ENCODE measurements around the gene NUDT22. TPM values are rescaled to one million over a fixed set of nuclear protein-coding genes. Genes with fewer than 3 reads are reported as not detected.

Gene NUDT22
- total RNA-seq, 1 donor from 2014 or later, result 158 TPM

- Histone ChIP-seq H3K4me3 (no peak overlapping the region), H3K36me3 (peaks cover 0 to 3% of the 10 kb centered on the region in 2 donors), H3K9me3 (no peaks in the 10 kb centered on the region), H3K27ac (peak overlapping the region; percentile 66 to 92), H3K4me1 (peaks cover 5 to 27% of the 10 kb centered on the region in 2 donors), H3K27me3 (no peaks in the 10 kb centered on the region)
- DNase-seq (ENCODE audit: low spot score in 2 of 2), result no peak
- TF ChIP-seq CTCF (IDR thresholded peaks at IDR 0.05), result no peak
- intact Hi-C loops (cut with DNase I), result loop anchor here (2.0 kb wide), 1 partner anchor 40 kb away; the partner anchor contains the start of genes NUDT22 and TRPT1
Measured at GRCh38 chr11:64186492-64187165, 39.4 kb upstream of the NUDT22 start.

GRCh38 chr11:64192434-64192833 lies 33.6 kb upstream of the NUDT22 start:
- no peak overlapping the region for H3K4me3 ChIP-seq
- intact Hi-C loops (cut with DNase I), result no loop called here
- no peaks in the 10 kb centered on the region for H3K27me3 ChIP-seq
- H3K27ac ChIP-seq, result no peak overlapping the region
- H3K4me1 ChIP-seq, result peaks cover 0 to 3% of the 10 kb centered on the region in 2 donors
- H3K36me3 ChIP-seq, result peaks cover 43 to 54% of the 10 kb centered on the region in 2 donors
- TF ChIP-seq CTCF (IDR thresholded peaks at IDR 0.05), result no peak
- no peaks in the 10 kb centered on the region for H3K9me3 ChIP-seq
- DNase-seq (ENCODE audit: low spot score in 2 of 2), result no peak

- no peak for TF ChIP-seq CTCF (IDR thresholded peaks at IDR 0.05)
- Histone ChIP-seq H3K27ac (no peak overlapping the region), H3K36me3 (peaks cover 80 to 89% of the 10 kb centered on the region in 2 donors), H3K4me1 (no peaks in the 10 kb centered on the region), H3K4me3 (no peak overlapping the region), H3K9me3 (no peaks in the 10 kb centered on the region), H3K27me3 (no peaks in the 10 kb centered on the region)
- no peak for DNase-seq (ENCODE audit: low spot score in 2 of 2)
- intact Hi-C loops (cut with DNase I), result no loop called here
Measured at GRCh38 chr11:64196626-64197025, 29.4 kb upstream of the NUDT22 start.

GRCh38 chr11:64198511-64198910 lies 27.6 kb upstream of the NUDT22 start:
- Histone ChIP-seq H3K9me3 (no peaks in the 10 kb centered on the region), H3K4me3 (no peak overlapping the region), H3K27me3 (no peaks in the 10 kb centered on the region), H3K27ac (no peak overlapping the region), H3K36me3 (peaks cover 93 to 94% of the 10 kb centered on the region in 2 donors), H3K4me1 (no peaks in the 10 kb centered on the region)
- no peak for TF ChIP-seq CTCF (IDR thresholded peaks at IDR 0.05)
- intact Hi-C loops (cut with DNase I), result no loop called here
- no peak for DNase-seq (ENCODE audit: low spot score in 2 of 2)

GRCh38 chr11:64201543-64201942 lies 24.5 kb upstream of the NUDT22 start:
- Histone ChIP-seq H3K27ac (no peak overlapping the region), H3K4me3 (no peak overlapping the region), H3K4me1 (no peaks in the 10 kb centered on the region), H3K36me3 (peaks cover 76 to 81% of the 10 kb centered on the region in 2 donors), H3K27me3 (no peaks in the 10 kb centered on the region), H3K9me3 (no peaks in the 10 kb centered on the region)
- TF ChIP-seq CTCF (IDR thresholded peaks at IDR 0.05), result no peak
- DNase-seq (ENCODE audit: low spot score in 2 of 2), result no peak
- intact Hi-C loops (cut with DNase I), result no loop called here

All from ascending aorta (tissue), 2 donors.